Fibroblast of lung (primary cell): ENCODE measurements around the gene USP8. TPM values are rescaled to one million over a fixed set of nuclear protein-coding genes. Genes with fewer than 3 reads are reported as not detected.
"Not testable (repeated sequence)": the region's sequence is repeated elsewhere in the genome, so short reads cannot be mapped to it uniquely, and the experiment has no call there.

Experiments used
- DNase-seq, 2 donors: peaks; one replicate each; pipeline versions ENCODE4 v3.0.0 to v3.0.0-alpha.2; 2010; ENCODE audit warnings: low read depth in 2 of 2
- H2AFZ ChIP-seq: 2 replicates; pipeline ENCODE4 v1.5.1; 2012; ENCODE audit warnings: low read length, control low read depth, inconsistent platforms
- H3K27ac ChIP-seq: 2 replicates; pipeline ENCODE4 v1.5.1; 2011; ENCODE audit warnings: low read length, control low read depth; ENCODE audit not compliant: insufficient read depth
- H3K27me3 ChIP-seq: 2 replicates; pipeline ENCODE4 v1.5.1; 2011; ENCODE audit warnings: mild to moderate bottlenecking, low read length; ENCODE audit not compliant: control insufficient read depth, insufficient read depth
- H3K36me3 ChIP-seq: 2 replicates; pipeline ENCODE4 v1.5.1; 2011; ENCODE audit warnings: low read length; ENCODE audit not compliant: control insufficient read depth, insufficient read depth
- H3K4me1 ChIP-seq: 2 replicates; pipeline ENCODE4 v1.5.1; 2011; ENCODE audit warnings: low read length; ENCODE audit not compliant: control insufficient read depth, insufficient read depth; ENCODE audit errors: extremely low read depth
- H3K4me2 ChIP-seq: 2 replicates; pipeline ENCODE4 v1.5.1; 2011; ENCODE audit warnings: low read length, control low read depth; ENCODE audit not compliant: insufficient read depth; ENCODE audit errors: extremely low read depth
- H3K4me3 ChIP-seq, 4 experiments: fragments of 200-600 bp in 1 of 4; sonication (generic) in 1 of 4; replicated peaks in 1 of 4; 2 replicates each; pipeline ENCODE4 v1.5.1; 2011 to 2016; ENCODE audit warnings: low read length in 4 of 4, low read depth in 3 of 4, mild to moderate bottlenecking in 3 of 4, control low read depth in 2 of 4, inconsistent platforms in 1 of 4, mixed read lengths in 1 of 4; ENCODE audit not compliant: insufficient read depth in 1 of 4; ENCODE audit errors: control extremely low read depth in 1 of 4
- H3K79me2 ChIP-seq: 2 replicates; pipeline ENCODE4 v1.5.1; 2012; ENCODE audit warnings: mild to moderate bottlenecking, low read length, inconsistent platforms; ENCODE audit not compliant: control insufficient read depth, insufficient read depth
- H3K9ac ChIP-seq: 2 replicates; pipeline ENCODE4 v1.5.1; 2011; ENCODE audit warnings: mild to moderate bottlenecking, low read length, control low read depth; ENCODE audit not compliant: insufficient read depth
- H3K9me3 ChIP-seq: 2 replicates; pipeline ENCODE4 v1.5.1; 2012; ENCODE audit warnings: low read depth, low read length; ENCODE audit not compliant: control insufficient read depth, insufficient read depth
- H4K20me1 ChIP-seq: 2 replicates; pipeline ENCODE4 v1.5.1; 2011; ENCODE audit warnings: low read length; ENCODE audit not compliant: control insufficient read depth, insufficient read depth; ENCODE audit errors: extremely low read depth
- CTCF ChIP-seq, 2 donors: IDR thresholded peaks in 1 of 2; conservative IDR thresholded peaks in 1 of 2; 1 replicate in 1 of 2; 2 replicates in 1 of 2; pipeline ENCODE4 v1.5.1; 2011 to 2012; ENCODE audit warnings: low read length in 2 of 2, control low read depth in 1 of 2, inconsistent platforms in 1 of 2, low read depth in 1 of 2, mild to moderate bottlenecking in 1 of 2
- EZH2 ChIP-seq: IDR thresholded peaks from 2 replicates; pipeline ENCODE4 v1.5.1; 2012; ENCODE audit warnings: low read length, control low read depth, mild to moderate bottlenecking; ENCODE audit errors: missing control alignments
- polyA plus RNA-seq, 2 donors: library from polyadenylated mRNA; depleted of rRNA in 1 of 2; stranded (reverse) in 1 of 2; unstranded in 1 of 2; fragments of >200 nt; gene quantifications; 2 replicates each; pipeline ENCODE4 v1.2.1, GENCODE V29; 2011 to 2012; ENCODE audit warnings: missing spikeins in 1 of 2
- total RNA-seq: library from RNA; depleted of rRNA; stranded (reverse); fragments of >200 nt; gene quantifications from 2 replicates; pipeline ENCODE4 v1.2.1, GENCODE V29; 2014

USP8 gene
- total and polyA plus RNA-seq, 2 donors (not counting 1 experiment from before 2014, with no cell fraction given) = 52.2 to 58.5 TPM

GRCh38 chr15:50390554-50391264, 33.5 kb upstream of the USP8 start:
- Histone ChIP-seq H3K36me3 (no peaks in the 10 kb centered on the region), H3K27me3 (no peaks in the 10 kb centered on the region)

GRCh38 chr15:50391561-50391960, 32.6 kb upstream of the USP8 start:
- not testable (repeated sequence) for H3K27ac ChIP-seq, H3K4me1 ChIP-seq, H3K36me3 ChIP-seq, H2AFZ ChIP-seq, H4K20me1 ChIP-seq, H3K4me2 ChIP-seq, H3K9ac ChIP-seq, H3K4me3 ChIP-seq, DNase-seq, H3K9me3 ChIP-seq, H3K27me3 ChIP-seq, H3K79me2 ChIP-seq

More at GRCh38 chr15:50390554-50391264, 33.5 kb upstream of the USP8 start:
- Histone ChIP-seq H3K9ac (no peak overlapping the region), H2AFZ (no peak overlapping the region), H3K4me3 (no peak overlapping the region), H4K20me1 (no peaks in the 10 kb centered on the region), H3K4me1 (no peaks in the 10 kb centered on the region), H3K27ac (no peak overlapping the region), H3K4me2 (no peak overlapping the region), H3K9me3 (no peaks in the 10 kb centered on the region), H3K79me2 (no peaks in the 10 kb centered on the region)
- no peak for TF ChIP-seq CTCF (conservative IDR thresholded peaks at IDR 0.05 in 1 of 2, IDR thresholded peaks at IDR 0.05 in 1 of 2; ENCODE audit: low read depth in 1 of 2, low read length in 2 of 2)
- TF ChIP-seq EZH2 = no peak
- DNase-seq = no peak

GRCh38 chr15:50411870-50412269, 12.3 kb upstream of the USP8 start:
- H3K27ac ChIP-seq = no peak overlapping the region
- H3K4me3 ChIP-seq = no peak overlapping the region
- H3K9me3 ChIP-seq = no peaks in the 10 kb centered on the region
- no peak overlapping the region for H3K9ac ChIP-seq
- DNase-seq = no peak
- H3K4me1 ChIP-seq = no peaks in the 10 kb centered on the region
- no peaks in the 10 kb centered on the region for H3K79me2 ChIP-seq
- H4K20me1 ChIP-seq = no peaks in the 10 kb centered on the region
- no peaks in the 10 kb centered on the region for H3K36me3 ChIP-seq
- no peak overlapping the region for H3K4me2 ChIP-seq
- no peak overlapping the region for H2AFZ ChIP-seq
- TF ChIP-seq EZH2 (no peak), CTCF (conservative IDR thresholded peaks at IDR 0.05 in 1 of 2, IDR thresholded peaks at IDR 0.05 in 1 of 2; ENCODE audit: low read depth in 1 of 2, low read length in 2 of 2) (no peak)
- no peaks in the 10 kb centered on the region for H3K27me3 ChIP-seq
